HUES64 (cell line): ENCODE data around the gene GRK5.

Source experiments
- H3K27ac ChIP-seq: 2 replicates; pipeline ENCODE4 v1.7.0; 2013; ENCODE audit warnings: low read depth, low read length, inconsistent platforms
- H3K27me3 ChIP-seq: 2 replicates; pipeline ENCODE4 v1.6.1; 2013; ENCODE audit warnings: mild to moderate bottlenecking, low read length; ENCODE audit not compliant: insufficient read depth
- H3K36me3 ChIP-seq: 2 replicates; pipeline ENCODE4 v1.6.1; 2013; ENCODE audit warnings: mild to moderate bottlenecking, low read length; ENCODE audit not compliant: insufficient read depth
- H3K4me1 ChIP-seq: 2 replicates; pipeline ENCODE4 v1.6.1; 2013; ENCODE audit warnings: mild to moderate bottlenecking, low read length, moderate library complexity; ENCODE audit not compliant: insufficient read depth
- H3K4me3 ChIP-seq: 2 replicates; pipeline ENCODE4 v1.5.1; 2013; ENCODE audit warnings: mild to moderate bottlenecking, low read length, moderate library complexity
- H3K9ac ChIP-seq: 2 replicates; pipeline ENCODE4 v1.6.1; 2013; ENCODE audit warnings: mild to moderate bottlenecking, low read depth, low read length
- H3K9me3 ChIP-seq: 2 replicates; pipeline ENCODE4 v1.6.1; 2013; ENCODE audit warnings: low read depth, low read length; ENCODE audit not compliant: insufficient read depth
- WGBS: fragments of 150-250, 120-280 bp; methylation state at CpG from one replicate; pipeline ENCODE4 v1.1.7; 2013; ENCODE audit warnings: missing lambda C conversion rate; 5-methylcytosine and 5-hydroxymethylcytosine counted together

The GRK5 gene

DNA sequence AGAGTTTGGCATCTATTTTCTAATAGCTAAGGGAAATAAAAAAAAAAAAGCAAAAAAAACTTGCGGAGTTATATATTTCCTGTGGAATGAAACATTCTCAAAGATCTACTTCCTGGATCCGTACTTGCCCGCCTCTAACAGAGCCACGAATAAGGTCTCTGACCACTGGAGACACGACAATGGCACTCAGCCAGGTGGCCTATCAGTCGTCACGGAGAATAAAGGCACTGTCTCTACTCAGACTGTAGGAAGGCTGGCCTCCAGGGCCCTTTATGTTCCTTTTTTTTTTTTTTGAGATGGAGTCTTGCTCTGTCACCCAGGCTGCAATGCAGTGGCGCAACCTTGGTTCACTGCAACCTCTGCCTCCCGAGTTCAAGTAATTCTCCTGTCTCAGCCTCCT, 276.5 kb downstream of the GRK5 start:
- no peaks in the 10 kb centered on the region for H3K36me3 ChIP-seq
- no peak overlapping the region for H3K27ac ChIP-seq
- 90% methylated on average over 9 of the region's 9 CpGs for WGBS
- peaks cover 41% of the 10 kb centered on the region for H3K27me3 ChIP-seq
- no peak overlapping the region for H3K4me3 ChIP-seq
- peaks cover 5% of the 10 kb centered on the region; the same call in 1 of the 2 replicates for H3K4me1 ChIP-seq
- H3K9me3 ChIP-seq = no peaks in the 10 kb centered on the region
- H3K9ac ChIP-seq = no peak overlapping the region

- Histone ChIP-seq H3K4me3 (no peak overlapping the region), H3K27ac (no peak overlapping the region), H3K36me3 (no peaks in the 10 kb centered on the region), H3K9me3 (no peaks in the 10 kb centered on the region), H3K9ac (no peak overlapping the region), H3K4me1 (no peaks in the 10 kb centered on the region), H3K27me3 (no peaks in the 10 kb centered on the region; the same call in 1 of the 2 replicates)
- WGBS = 90% methylated on average over 4 of the region's 7 CpGs
Observed at GRCh38 chr10:119488675-119489074, 281.3 kb downstream of the GRK5 start.

DNA sequence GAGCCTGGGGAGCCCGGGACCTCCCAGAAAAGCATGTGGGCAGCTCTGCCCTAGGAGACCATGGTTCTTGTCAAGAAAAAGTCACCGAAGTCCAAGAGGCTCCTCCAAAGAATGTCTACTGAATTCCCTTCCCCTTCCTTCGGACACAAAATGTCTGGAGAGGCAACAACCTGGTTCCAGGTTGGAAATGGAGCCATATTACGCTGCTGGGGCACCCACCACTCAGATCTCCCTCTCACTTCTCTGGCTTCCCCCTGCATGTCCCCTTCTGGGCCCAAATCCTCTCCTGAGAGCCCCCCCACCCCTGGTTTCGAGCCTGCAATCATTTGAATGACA, 282.6 kb downstream of the GRK5 start:
- Histone ChIP-seq H3K4me1 (no peaks in the 10 kb centered on the region), H3K36me3 (no peaks in the 10 kb centered on the region), H3K9ac (no peak overlapping the region), H3K27me3 (no peaks in the 10 kb centered on the region; the same call in 1 of the 2 replicates), H3K9me3 (no peaks in the 10 kb centered on the region), H3K4me3 (no peak overlapping the region), H3K27ac (no peak overlapping the region)
- 71% methylated on average over 5 of the region's 5 CpGs for WGBS

DNA sequence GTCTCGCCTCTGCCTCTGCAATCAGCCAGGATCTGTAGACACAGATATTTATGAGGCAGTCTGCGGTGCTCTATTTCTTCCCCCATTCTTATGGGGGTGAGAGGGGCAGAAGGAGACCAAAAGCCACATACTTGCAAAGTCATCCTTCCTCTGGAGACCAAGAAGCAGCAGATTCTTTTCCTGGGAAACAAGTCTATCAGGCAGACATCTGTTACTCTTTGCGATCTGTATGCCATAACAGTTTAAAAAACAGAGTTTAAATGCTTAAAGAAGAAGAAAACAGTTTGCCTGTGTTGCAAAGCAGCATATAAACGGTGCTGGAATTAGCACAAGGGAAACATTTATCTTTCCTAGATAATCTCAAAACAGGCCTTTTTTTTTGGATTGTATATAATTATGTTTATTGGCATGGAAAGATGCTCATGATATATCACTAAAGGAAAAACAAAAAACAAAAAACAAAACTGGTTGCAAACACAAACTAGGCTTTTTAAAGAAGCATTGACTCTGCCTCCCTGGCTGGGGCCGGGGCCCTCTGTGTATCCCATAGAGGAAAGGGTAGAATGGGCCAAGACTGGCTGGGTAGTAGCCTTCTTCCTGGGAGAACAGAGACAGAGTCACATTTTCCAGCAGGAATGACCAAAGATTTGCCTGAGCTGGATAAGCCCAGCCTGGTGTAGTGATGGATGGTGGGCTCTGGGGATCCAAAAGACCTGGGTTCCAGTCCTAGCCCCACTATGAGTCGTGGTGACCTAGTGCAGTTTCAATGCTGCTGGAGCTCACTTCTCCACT, 284.8 kb downstream of the GRK5 start:
- Histone ChIP-seq H3K4me3 (no peak overlapping the region), H3K9me3 (no peaks in the 10 kb centered on the region), H3K4me1 (peaks cover 4% of the 10 kb centered on the region; the same call in 1 of the 2 replicates), H3K27ac (no peak overlapping the region), H3K36me3 (no peaks in the 10 kb centered on the region), H3K27me3 (no peaks in the 10 kb centered on the region; the same call in 1 of the 2 replicates), H3K9ac (no peak overlapping the region)
- 89% methylated on average over 6 of the region's 6 CpGs for WGBS

GRCh38 chr10:119493155-119493554, 285.8 kb downstream of the GRK5 start:
- 95% methylated on average over 11 of the region's 11 CpGs for WGBS
- no peaks in the 10 kb centered on the region; the same call in 1 of the 2 replicates for H3K27me3 ChIP-seq
- no peak overlapping the region for H3K27ac ChIP-seq
- no peak overlapping the region for H3K4me3 ChIP-seq
- H3K4me1 ChIP-seq = peaks cover 4% of the 10 kb centered on the region; the same call in 1 of the 2 replicates
- no peaks in the 10 kb centered on the region for H3K36me3 ChIP-seq
- no peaks in the 10 kb centered on the region for H3K9me3 ChIP-seq
- no peak overlapping the region for H3K9ac ChIP-seq

GRCh38 chr10:119494236-119495020, 287.1 kb downstream of the GRK5 start:
- Histone ChIP-seq H3K4me1 (peaks cover 4% of the 10 kb centered on the region; the same call in 1 of the 2 replicates), H3K9ac (no peak overlapping the region), H3K4me3 (no peak overlapping the region), H3K36me3 (no peaks in the 10 kb centered on the region), H3K27ac (no peak overlapping the region), H3K9me3 (no peaks in the 10 kb centered on the region), H3K27me3 (no peaks in the 10 kb centered on the region)
- WGBS = 77% methylated on average over 6 of the region's 6 CpGs

DNA sequence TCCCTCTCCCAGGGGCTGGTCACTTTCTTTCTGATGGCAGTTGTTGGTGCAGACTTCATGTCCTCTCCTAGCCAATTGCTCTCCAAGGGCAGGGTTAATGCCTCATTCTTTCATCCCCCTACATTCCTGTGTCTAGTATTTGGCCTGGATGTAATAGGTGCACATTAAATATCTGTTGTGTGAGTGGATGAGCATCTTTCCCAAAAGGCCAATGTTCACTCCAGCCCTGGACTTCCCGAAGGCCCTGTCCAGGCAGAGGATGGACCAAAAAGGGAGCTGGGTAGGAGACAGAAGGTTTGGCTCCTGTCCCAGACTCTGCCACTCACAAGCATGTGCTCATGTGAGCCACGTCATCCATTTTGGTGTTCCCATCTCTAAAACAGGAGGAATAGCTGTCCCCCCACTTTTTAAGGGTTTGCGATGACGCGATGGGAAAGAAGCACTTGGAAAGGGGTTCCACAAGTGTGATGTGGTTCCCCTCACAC, 287.7 kb downstream of the GRK5 start:
- H3K4me3 ChIP-seq = no peak overlapping the region
- H3K9ac ChIP-seq = no peak overlapping the region
- H3K27ac ChIP-seq = no peak overlapping the region
- WGBS = 97% methylated on average over 5 of the region's 5 CpGs
- no peaks in the 10 kb centered on the region for H3K9me3 ChIP-seq
- no peaks in the 10 kb centered on the region for H3K36me3 ChIP-seq
- H3K27me3 ChIP-seq = no peaks in the 10 kb centered on the region
- peaks cover 4% of the 10 kb centered on the region; the same call in 1 of the 2 replicates for H3K4me1 ChIP-seq

DNA sequence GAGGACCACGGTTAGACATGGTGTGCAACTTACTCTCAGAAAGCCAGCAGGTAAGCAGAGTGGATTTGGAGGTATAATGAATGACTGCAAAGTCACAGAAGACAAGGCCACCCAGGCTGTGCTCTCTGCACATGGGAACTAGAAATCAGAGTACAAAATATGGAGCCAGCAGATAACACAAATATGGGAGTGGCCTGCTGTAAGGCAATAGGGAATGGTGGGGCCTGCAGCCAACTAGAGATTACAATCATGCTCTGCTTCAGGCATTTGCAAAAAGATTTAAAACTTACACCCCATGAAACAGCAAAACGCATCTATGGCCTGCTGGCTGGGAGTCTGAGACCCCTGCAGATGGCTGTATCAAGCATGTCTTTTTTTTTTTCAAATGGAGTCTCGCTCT, 288.2 kb downstream of the GRK5 start:
- Histone ChIP-seq H3K4me1 (peaks cover 4% of the 10 kb centered on the region; the same call in 1 of the 2 replicates), H3K9me3 (no peaks in the 10 kb centered on the region), H3K9ac (no peak overlapping the region), H3K36me3 (no peaks in the 10 kb centered on the region), H3K27me3 (no peaks in the 10 kb centered on the region), H3K4me3 (no peak overlapping the region), H3K27ac (no peak overlapping the region)
- 95% methylated on average over 3 of the region's 3 CpGs for WGBS

DNA sequence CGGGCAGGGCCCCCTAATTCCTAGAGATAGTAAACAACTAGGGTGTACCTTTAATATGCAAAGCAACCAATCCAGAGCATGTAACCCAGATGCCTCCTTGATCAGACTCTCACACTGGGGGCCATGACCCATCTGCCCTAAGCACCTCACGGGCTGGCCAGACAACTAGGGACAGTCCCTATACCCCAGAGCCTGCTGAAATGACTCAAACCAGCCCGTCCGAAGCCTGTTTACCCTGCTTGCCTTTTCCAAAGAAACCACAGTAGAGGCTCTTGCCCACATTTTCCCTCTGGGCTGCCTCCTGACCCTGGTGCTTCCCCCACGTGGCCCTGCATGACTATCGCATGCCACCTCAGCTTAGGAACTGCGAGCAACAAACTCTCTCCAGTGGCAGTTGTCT, 288.9 kb downstream of the GRK5 start:
- Histone ChIP-seq H3K27me3 (no peaks in the 10 kb centered on the region), H3K4me1 (peaks cover 4% of the 10 kb centered on the region; the same call in 1 of the 2 replicates), H3K9ac (no peak overlapping the region), H3K27ac (no peak overlapping the region), H3K36me3 (no peaks in the 10 kb centered on the region), H3K9me3 (no peaks in the 10 kb centered on the region), H3K4me3 (no peak overlapping the region)
- WGBS = 73% methylated on average over 7 of the region's 7 CpGs

- Histone ChIP-seq H3K9me3 (no peaks in the 10 kb centered on the region), H3K9ac (no peak overlapping the region), H3K4me1 (peaks cover 4% of the 10 kb centered on the region; the same call in 1 of the 2 replicates), H3K27me3 (no peaks in the 10 kb centered on the region), H3K27ac (no peak overlapping the region), H3K36me3 (no peaks in the 10 kb centered on the region), H3K4me3 (no peak overlapping the region)
- 91% methylated on average over 9 of the region's 9 CpGs for WGBS
Observed at GRCh38 chr10:119497243-119497642, 289.9 kb downstream of the GRK5 start.
